Measurements from ENCODE around the gene OGFR. TPM values are rescaled to one million over a fixed set of nuclear protein-coding genes. Genes with fewer than 3 reads are reported as not detected.

OGFR gene
- total RNA-seq, 1 experiment from 2014 or later, result 84.7 TPM

DNA sequence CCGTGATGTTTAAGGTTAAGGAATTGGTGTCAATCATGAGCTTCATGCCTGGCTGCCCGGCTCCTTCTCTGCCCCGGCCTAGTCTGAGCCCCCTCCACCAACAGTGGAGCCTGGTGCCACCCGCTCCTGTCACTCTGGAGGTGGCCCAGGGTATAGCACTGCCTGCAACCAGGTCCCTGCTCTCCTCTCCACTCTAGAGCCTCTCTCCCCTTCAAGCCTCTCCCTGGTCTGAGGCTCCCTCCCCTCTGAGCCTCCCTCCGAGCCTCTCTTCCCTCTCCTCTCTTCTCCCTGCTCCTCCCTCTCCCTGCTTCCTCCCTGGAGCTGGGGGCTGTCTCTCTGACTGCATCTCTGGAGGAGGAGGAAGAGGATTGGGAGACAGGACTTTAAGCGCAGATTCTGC, 39.6 kb upstream of the OGFR start:
- POLR2A ChIA-PET, result no interaction called here
- Mint-ChIP-seq H3K27me3 (ENCODE audit: insufficient read depth, unreplicated experiment) (peaks cover 13% of the 10 kb centered on the region), H3K4me1 (ENCODE audit: low read depth, unreplicated experiment) (no peaks in the 10 kb centered on the region), H3K36me3 (ENCODE audit: insufficient read depth, unreplicated experiment) (no peaks in the 10 kb centered on the region), H3K27ac (ENCODE audit: unreplicated experiment) (no peak overlapping the region), H3K9me3 (ENCODE audit: unreplicated experiment) (no peaks in the 10 kb centered on the region), H3K4me3 (ENCODE audit: unreplicated experiment) (no peak overlapping the region)
- CTCF ChIA-PET, result interaction anchor here (0.8 kb wide), 1 partner anchor 31 kb away, joined by 7 read pairs; the partner anchor contains the start of gene MRGBP
- Histone ChIP-seq H3K36me3 (ENCODE audit: control insufficient read depth, insufficient read depth, low read length) (no peaks in the 10 kb centered on the region), H3K4me3 (ENCODE audit: low read depth, low read length) (no peak overlapping the region), H3K4me1 (peaks cover 13% of the 10 kb centered on the region), H3K27me3 (replicated peaks; ENCODE audit: control insufficient read depth, insufficient read depth, low read length) (no peaks in the 10 kb centered on the region; the same call in none of the 2 replicates), H3K9me3 (no peaks in the 10 kb centered on the region)
- TF ChIP-seq CTCF (IDR thresholded peaks at IDR 0.05; ENCODE audit: insufficient read depth in 1 of 2, low read depth in 1 of 2, low read length in 1 of 2, severe bottlenecking in 1 of 2, unreplicated experiment in 1 of 2), result peak; percentile 14 to 27
- intact Hi-C loops (cut with micrococcal nuclease; ENCODE audit: unreplicated experiment), result no loop called here
- no TSS peak for BruUV-seq (replicated peaks)
- no peak for DNase-seq

GRCh38 chr20:62765432-62766070, 39.1 kb upstream of the OGFR start:
- Histone ChIP-seq H3K4me3 (ENCODE audit: low read depth, low read length) (no peak overlapping the region), H3K9me3 (no peaks in the 10 kb centered on the region), H3K36me3 (ENCODE audit: control insufficient read depth, insufficient read depth, low read length) (no peaks in the 10 kb centered on the region), H3K4me1 (peaks cover 13% of the 10 kb centered on the region), H3K27me3 (replicated peaks; ENCODE audit: control insufficient read depth, insufficient read depth, low read length) (no peaks in the 10 kb centered on the region; the same call in none of the 2 replicates)
- no TSS peak for BruUV-seq (replicated peaks)
- no peak for DNase-seq
- Mint-ChIP-seq H3K9me3 (ENCODE audit: unreplicated experiment) (no peaks in the 10 kb centered on the region), H3K36me3 (ENCODE audit: insufficient read depth, unreplicated experiment) (no peaks in the 10 kb centered on the region), H3K4me3 (ENCODE audit: unreplicated experiment) (no peak overlapping the region), H3K27ac (ENCODE audit: unreplicated experiment) (no peak overlapping the region), H3K4me1 (ENCODE audit: low read depth, unreplicated experiment) (no peaks in the 10 kb centered on the region), H3K27me3 (ENCODE audit: insufficient read depth, unreplicated experiment) (peaks cover 13% of the 10 kb centered on the region)
- POLR2A ChIA-PET, result no interaction called here
- intact Hi-C loops (cut with micrococcal nuclease; ENCODE audit: unreplicated experiment), result no loop called here
- CTCF ChIA-PET, result interaction anchor here (0.6 to 0.8 kb wide), 2 partner anchors 30 to 755 kb away, joined by 3 to 7 read pairs; partner anchors contain the start of genes MRGBP and PPDPF
- no peak for TF ChIP-seq CTCF (IDR thresholded peaks at IDR 0.05; ENCODE audit: insufficient read depth in 1 of 2, low read depth in 1 of 2, low read length in 1 of 2, severe bottlenecking in 1 of 2, unreplicated experiment in 1 of 2)

DNA sequence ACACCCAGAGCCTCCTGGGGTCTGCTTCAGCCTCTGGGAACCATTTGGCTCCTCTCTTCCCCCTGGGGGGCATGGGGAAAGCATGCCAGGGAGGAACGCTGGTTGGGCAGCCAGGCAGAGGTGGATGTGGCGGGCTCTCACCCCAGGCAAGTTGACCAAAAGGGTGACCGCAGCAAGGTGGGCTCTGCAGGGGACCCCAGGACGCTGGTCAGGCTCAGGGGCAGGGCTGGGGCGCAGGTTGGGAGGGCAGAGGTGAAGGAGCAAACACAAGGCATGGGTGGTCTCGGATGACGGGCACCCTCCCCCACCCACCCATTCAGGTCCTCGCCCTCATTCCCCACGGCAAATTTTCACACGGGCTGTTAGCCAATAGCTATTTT, 38.6 kb upstream of the OGFR start:
- DNase-seq, result no peak
- ChIA-PET POLR2A (no interaction called here), CTCF (interaction anchor here (0.6 kb wide), 1 partner anchor 755 kb away, joined by 3 read pairs; the partner anchor contains the start of gene PPDPF)
- Histone ChIP-seq H3K4me3 (ENCODE audit: low read depth, low read length) (no peak overlapping the region), H3K36me3 (ENCODE audit: control insufficient read depth, insufficient read depth, low read length) (no peaks in the 10 kb centered on the region), H3K27me3 (replicated peaks; ENCODE audit: control insufficient read depth, insufficient read depth, low read length) (no peaks in the 10 kb centered on the region; the same call in none of the 2 replicates), H3K9me3 (no peaks in the 10 kb centered on the region), H3K4me1 (peaks cover 13% of the 10 kb centered on the region)
- intact Hi-C loops (cut with micrococcal nuclease; ENCODE audit: unreplicated experiment), result no loop called here
- Mint-ChIP-seq H3K4me3 (ENCODE audit: unreplicated experiment) (no peak overlapping the region), H3K4me1 (ENCODE audit: low read depth, unreplicated experiment) (no peaks in the 10 kb centered on the region), H3K9me3 (ENCODE audit: unreplicated experiment) (no peaks in the 10 kb centered on the region), H3K27me3 (ENCODE audit: insufficient read depth, unreplicated experiment) (peaks cover 13% of the 10 kb centered on the region), H3K36me3 (ENCODE audit: insufficient read depth, unreplicated experiment) (no peaks in the 10 kb centered on the region), H3K27ac (ENCODE audit: unreplicated experiment) (no peak overlapping the region)
- no peak for TF ChIP-seq CTCF (IDR thresholded peaks at IDR 0.05; ENCODE audit: insufficient read depth in 1 of 2, low read depth in 1 of 2, low read length in 1 of 2, severe bottlenecking in 1 of 2, unreplicated experiment in 1 of 2)
- no TSS peak for BruUV-seq (replicated peaks)

Measured in Caco-2 (cell line).